ENCODE data around the gene NCOR1. TPM values are rescaled to one million over a fixed set of nuclear protein-coding genes. Genes with fewer than 3 reads are reported as not detected.
A peak's percentile ranks its signal among the peaks of the same experiment; 100 is the strongest.

The NCOR1 gene
- total and polyA plus RNA-seq, 12 donors, result 27.0 to 103 (median 74.8) TPM

DNA sequence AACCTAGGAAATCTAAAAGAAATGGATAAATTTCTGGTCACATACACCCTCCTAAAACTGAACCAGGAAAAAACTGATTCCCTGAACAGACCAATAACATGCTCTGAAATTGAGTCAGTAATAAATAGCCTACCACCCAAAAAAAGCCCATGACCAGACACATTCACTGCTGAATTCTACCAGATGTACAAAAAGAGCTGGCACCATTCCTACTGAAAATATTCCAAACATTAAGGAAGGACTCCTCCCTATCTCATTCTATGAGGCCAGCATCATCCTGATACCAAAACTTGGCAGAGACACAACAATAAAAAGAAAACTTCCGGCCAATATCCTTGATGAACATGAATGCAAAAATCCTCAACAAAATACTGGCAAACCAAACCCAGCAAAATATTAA lies 162.8 kb downstream of the NCOR1 start:
- ATAC-seq, result peak in 2 of 8 donors; percentile 33 to 48
- H3K36me3 ChIP-seq, result peaks cover 0 to 97% (median 50%) of the 10 kb centered on the region in 9 donors

DNA sequence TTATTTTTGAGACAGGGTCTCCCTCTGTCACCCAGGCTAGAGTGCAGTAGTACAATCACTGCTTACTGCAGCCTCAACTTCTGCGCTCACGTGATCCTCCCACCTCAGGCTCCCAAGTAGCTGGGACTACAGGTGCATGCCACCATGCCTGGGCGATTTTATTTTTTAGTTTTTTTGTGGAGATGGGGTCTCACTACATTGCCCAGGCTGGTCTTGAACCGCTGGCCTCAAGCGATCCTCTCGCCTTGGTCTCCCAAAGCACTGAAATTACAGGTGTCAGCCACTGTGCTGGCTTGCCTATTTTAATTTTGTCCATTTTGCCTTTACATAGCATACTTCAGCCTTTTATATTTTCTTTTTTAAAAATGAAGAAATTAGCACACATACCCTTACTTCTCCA lies 164.5 kb downstream of the NCOR1 start:
- WGBS, 2 donors, result 98 to 99% methylated on average over 6 of the region's 6 CpGs
- no peak for ATAC-seq
- H3K4me1 ChIP-seq, result peaks cover 0 to 14% (median 9%) of the 10 kb centered on the region in 9 donors

More for the DNA sequence above, 162.8 kb downstream of the NCOR1 start:
- whole genome bisulfite sequencing, 2 donors, result 23 to 39% methylated on average over 1 of the region's 1 CpG
- Histone ChIP-seq H3K27ac (peak overlapping the region in 3 of 10 donors; percentile 5 to 52 (median 41)), H3K4me3 (no peak overlapping the region), H3K27me3 (no peaks in the 10 kb centered on the region), H3K4me1 (peaks cover 0 to 14% (median 9%) of the 10 kb centered on the region in 9 donors), H3K9me3 (peaks cover 0 to 21% (median 0%) of the 10 kb centered on the region in 11 donors)
- TF ChIP-seq, protein P1, sequence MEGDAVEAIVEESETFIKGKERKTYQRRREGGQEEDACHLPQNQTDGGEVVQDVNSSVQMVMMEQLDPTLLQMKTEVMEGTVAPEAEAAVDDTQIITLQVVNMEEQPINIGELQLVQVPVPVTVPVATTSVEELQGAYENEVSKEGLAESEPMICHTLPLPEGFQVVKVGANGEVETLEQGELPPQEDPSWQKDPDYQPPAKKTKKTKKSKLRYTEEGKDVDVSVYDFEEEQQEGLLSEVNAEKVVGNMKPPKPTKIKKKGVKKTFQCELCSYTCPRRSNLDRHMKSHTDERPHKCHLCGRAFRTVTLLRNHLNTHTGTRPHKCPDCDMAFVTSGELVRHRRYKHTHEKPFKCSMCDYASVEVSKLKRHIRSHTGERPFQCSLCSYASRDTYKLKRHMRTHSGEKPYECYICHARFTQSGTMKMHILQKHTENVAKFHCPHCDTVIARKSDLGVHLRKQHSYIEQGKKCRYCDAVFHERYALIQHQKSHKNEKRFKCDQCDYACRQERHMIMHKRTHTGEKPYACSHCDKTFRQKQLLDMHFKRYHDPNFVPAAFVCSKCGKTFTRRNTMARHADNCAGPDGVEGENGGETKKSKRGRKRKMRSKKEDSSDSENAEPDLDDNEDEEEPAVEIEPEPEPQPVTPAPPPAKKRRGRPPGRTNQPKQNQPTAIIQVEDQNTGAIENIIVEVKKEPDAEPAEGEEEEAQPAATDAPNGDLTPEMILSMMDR (IDR thresholded peaks at IDR 0.05), result no peak
- intact Hi-C loops (cut with DNase I), result no loop called here
- DNase-seq, result no peak

DNA sequence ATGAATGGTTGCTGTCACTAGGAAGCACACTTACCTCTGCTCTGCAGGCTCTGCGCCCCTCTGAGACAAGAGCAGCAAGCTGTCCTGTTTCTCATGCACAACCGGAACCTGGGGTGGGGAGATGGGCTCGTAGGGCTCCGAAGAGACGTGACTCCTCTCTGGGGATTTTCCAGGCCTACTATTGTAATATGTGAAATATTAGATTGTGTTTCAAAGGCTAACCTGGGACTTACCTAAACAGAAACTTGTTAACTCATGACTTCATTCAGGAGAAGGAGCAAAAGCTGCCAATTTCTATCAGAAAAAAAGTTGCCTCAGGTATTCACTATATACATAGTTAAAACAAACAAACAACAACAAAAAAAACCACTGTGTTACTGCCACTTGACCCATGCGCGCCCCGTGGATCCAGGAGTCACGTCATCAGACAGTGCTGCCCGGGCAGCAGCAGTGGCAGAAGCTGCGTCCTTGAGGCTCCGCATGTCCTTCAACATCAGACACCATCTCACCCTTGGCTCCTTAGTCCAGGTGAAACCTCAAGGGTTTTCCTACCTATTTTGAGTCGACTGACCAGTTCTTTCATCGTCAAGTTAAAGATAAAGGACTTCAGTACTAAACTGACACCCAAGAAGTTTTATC lies 166.4 kb downstream of the NCOR1 start:
- DNase-seq, result no peak
- TF ChIP-seq, protein P1 (IDR thresholded peaks at IDR 0.05), result no peak
- H3K36me3 ChIP-seq, result peaks cover 0 to 97% (median 29%) of the 10 kb centered on the region in 9 donors

More for the DNA sequence above, 164.5 kb downstream of the NCOR1 start:
- no peak overlapping the region for H3K27ac ChIP-seq
- peaks cover 0 to 97% (median 33%) of the 10 kb centered on the region in 9 donors for H3K36me3 ChIP-seq
- H3K4me3 ChIP-seq, result no peak overlapping the region
- no peaks in the 10 kb centered on the region for H3K27me3 ChIP-seq
- TF ChIP-seq, protein P1 (IDR thresholded peaks at IDR 0.05), result no peak
- DNase-seq, result no peak
- intact Hi-C loops (cut with DNase I), result no loop called here
- H3K9me3 ChIP-seq, result peaks cover 0 to 21% (median 0%) of the 10 kb centered on the region in 11 donors

DNA sequence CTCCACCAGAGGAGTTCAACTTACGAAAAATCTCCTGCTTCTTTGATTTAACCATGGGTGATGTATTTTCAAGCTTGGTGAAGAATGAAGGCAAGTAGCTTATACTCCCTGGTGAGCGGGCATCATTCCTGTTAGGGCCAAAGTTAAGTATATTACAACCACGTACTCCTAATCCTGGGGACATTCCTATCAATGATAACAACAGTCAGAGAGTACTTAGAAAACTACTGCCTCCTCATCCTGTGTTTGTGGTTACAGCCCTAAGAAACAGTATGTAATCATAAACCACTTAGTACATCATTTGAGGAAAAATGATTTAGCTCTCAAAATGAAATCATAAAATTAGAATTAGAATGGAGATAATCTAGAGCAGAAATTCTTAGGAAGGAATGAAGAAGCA lies 168.4 kb downstream of the NCOR1 start:
- intact Hi-C loops (cut with DNase I), result no loop called here

More for the DNA sequence above, 166.4 kb downstream of the NCOR1 start:
- H3K27ac ChIP-seq, result no peak overlapping the region
- 87 to 89% methylated on average over 14 of the region's 14 CpGs for WGBS, 2 donors
- H3K9me3 ChIP-seq, result peaks cover 0 to 14% (median 0%) of the 10 kb centered on the region in 11 donors
- peak in 2 of 8 donors; percentile 39 to 47 for ATAC-seq
- H3K27me3 ChIP-seq, result no peaks in the 10 kb centered on the region
- intact Hi-C loops (cut with DNase I), result no loop called here
- H3K4me1 ChIP-seq, result peaks cover 0 to 14% (median 9%) of the 10 kb centered on the region in 9 donors
- H3K4me3 ChIP-seq, result no peak overlapping the region

More for the DNA sequence above, 168.4 kb downstream of the NCOR1 start:
- Histone ChIP-seq H3K9me3 (no peaks in the 10 kb centered on the region), H3K27me3 (no peaks in the 10 kb centered on the region), H3K4me1 (peaks cover 0 to 5% (median 2%) of the 10 kb centered on the region in 9 donors), H3K4me3 (no peak overlapping the region), H3K36me3 (peaks cover 0 to 100% (median 28%) of the 10 kb centered on the region in 9 donors), H3K27ac (no peak overlapping the region)
- TF ChIP-seq, protein P1 (IDR thresholded peaks at IDR 0.05), result no peak
- ATAC-seq (no peak), DNase-seq (no peak)
- WGBS, 2 donors, result 89% methylated on average over 3 of the region's 3 CpGs
